ENCODE data around the gene RBPJL.
A peak's percentile ranks its signal among the peaks of the same experiment; 100 is the strongest.

The RBPJL gene

DNA sequence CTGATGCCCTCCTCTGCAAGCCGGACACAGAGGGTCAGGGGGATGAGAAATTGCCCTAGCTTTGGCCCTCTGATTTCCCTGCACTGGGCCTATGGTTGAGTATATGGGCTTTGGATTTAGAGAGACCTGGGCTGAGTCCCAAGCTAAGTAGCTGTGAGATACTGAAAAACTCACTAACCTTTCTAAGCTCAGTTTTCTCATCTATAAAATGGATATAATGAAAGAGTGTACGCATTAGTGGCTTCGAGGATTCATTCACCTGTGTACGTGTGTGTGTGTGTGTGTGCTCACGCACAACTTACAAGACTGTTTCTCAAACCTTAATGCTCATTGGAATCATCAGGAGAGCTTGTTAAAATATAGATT lies 12.7 kb upstream of the RBPJL start:
- DNase-seq = no peak

DNA sequence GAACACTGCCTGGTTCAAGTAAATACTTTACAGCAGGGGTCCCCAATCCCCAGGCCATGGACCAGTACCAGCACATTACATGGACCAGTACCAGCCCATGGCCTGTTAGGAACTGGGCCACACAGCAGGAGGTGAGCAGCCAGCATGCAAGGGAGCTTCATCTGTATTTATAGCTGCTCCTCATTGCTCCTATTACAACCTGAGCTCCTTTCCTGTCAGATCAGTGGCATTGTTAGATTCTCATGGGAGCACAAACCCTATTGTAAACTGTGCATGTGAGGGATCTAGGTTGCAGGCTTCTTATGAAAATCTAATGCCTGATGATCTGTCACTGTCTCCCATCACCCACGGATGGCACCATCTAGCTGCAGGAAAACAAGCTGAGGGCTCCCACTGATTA lies 12.0 kb upstream of the RBPJL start:
- no peak for DNase-seq

DNA sequence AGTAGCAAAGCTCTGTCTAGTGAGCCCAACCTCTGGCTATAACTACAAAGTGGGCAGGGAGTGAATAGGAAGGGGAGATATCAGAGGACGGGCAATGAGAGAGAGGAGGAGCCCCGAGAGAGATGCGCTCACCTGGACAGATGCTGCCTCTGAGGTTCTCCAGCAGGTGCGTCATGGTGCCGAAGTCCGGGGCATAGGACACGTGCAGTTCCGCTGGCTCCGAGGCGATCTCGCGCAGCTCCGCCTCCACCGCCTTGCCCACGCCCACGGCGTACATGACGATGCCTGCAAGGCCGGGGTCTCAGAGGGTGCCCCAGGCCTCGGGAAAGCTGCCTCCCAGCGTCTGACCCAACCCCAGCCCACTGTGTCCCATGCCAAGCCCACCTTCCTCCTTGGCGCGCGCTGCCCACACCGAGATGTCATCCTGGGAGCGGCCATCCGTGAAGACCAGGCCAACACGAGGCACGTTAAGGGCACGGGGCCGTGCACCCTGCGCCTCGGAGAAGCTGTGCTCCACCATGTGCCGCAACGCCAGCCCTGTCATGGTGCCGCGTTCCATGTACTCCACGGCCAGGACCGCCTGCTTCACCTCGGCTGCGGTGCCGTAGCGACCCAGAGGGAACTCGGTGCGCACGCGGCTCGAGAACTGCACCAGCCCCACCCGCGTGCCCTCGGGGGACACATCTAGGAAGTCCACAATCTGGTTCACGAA lies 8.7 kb upstream of the RBPJL start:
- DNase-seq = no peak

- no peak for DNase-seq
These were observed 6.9 kb upstream of the RBPJL start for GRCh38 chr20:45299786-45300185.

DNA sequence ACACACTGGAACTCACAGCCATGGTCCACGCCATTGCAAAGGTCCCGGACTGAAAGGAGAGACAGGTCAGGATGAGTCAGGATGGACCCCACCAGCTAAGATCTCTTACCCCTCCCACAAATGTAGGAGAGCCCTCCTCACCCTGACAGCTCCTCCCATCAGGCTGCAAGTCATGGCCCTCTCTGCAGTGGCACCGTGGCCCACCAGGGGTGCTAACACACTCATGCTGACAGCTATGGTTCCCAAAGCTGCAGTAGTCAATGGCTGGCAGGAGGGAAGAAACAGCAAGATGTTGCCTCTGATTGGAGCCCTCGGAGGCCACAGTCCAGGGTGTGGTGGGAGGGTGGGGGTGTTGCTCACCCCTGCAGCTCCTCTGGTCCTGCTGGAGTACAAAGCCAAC lies 5.7 kb upstream of the RBPJL start:
- no peak for DNase-seq

DNA sequence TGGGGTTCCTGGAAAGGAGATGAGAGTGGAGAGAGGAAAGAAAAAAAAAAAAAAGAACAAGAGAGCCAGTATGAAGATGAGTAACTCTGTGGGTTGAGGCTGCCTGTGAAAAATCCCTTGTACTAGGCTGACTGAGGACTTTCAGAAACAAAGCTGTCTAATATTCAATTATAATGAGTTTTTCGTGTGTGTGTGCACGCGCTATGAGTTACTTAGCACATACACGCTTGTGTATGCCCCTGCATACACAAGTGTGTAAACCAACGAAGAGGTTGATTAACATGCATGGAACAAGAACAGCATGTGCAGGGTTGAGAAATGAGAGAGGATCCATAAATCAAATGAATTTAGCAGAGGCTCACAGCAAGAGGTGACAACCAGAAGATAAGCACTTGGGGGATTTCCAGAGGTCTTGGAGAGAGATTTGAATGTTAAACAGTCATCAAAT lies 4.8 kb upstream of the RBPJL start:
- no peak for DNase-seq

DNA sequence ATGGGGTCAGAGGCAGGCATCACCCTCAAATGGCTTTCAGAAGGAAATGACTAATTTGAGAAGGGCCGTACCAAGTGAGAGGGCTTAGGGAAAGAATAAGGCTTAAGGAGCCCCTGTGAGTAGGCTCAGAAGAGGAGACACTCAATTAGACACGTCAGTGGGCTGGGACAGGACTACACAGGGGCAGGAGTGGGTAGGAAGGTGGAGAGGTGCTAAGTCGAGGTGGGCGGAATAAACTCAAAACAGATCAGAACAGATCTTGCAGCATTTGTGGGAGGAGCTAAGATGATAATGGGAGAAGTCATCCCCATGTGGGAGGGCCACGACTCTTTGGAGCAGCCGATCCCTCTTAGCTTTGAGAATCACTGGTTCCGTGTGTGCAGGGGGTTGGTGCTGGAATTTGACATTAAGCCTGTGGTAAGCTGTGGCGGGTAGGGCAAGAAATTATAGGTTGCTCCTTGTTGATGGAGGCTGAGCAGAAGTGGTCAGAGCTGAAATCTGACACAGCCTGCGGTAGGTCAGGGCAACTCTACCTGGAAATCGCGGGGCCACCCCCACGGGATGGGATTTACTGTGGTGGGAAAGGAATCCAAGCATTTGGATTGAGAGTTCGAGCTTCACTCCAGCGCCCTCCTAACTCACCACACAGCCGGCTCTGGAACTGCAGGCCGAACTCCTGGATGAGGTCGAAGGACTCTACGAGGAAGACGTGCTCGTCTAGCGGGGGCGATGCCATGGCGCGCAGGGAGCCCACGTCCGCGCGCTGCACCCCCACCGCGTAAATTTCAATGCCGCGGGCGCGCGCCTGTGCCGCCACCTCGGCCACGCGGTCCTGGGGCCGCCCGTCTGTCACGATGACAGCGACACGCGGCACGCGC lies 2.8 kb upstream of the RBPJL start:
- DNase-seq = no peak

DNA sequence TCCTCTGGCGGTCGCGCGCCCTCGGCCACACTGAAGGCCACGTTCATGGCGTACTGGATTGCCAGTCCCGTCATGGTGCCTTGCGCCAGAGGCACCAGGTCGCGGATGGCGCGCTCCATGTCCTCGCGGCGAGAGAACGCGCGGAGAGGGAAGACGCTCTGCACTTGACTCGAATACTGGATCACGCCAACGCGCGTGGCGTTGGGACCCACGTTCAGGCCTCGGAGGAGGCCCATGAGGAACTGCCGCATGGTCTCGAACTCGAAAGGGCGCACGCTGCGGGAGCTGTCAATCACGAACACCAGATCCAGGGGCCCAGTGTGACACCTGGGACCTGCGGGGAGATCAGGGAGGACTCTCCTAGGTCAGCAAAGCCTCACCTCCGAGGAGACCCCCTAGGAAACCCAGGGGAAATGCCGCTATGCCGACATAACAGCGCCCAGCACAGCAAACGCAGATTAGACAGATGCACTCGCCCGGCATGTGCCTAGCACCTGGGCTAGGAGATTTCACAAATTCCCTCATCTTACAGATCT lies 2.1 kb upstream of the RBPJL start:
- no peak for DNase-seq

- DNase-seq = no peak
These were observed 1.4 kb upstream of the RBPJL start for GRCh38 chr20:45305262-45305661.

DNA sequence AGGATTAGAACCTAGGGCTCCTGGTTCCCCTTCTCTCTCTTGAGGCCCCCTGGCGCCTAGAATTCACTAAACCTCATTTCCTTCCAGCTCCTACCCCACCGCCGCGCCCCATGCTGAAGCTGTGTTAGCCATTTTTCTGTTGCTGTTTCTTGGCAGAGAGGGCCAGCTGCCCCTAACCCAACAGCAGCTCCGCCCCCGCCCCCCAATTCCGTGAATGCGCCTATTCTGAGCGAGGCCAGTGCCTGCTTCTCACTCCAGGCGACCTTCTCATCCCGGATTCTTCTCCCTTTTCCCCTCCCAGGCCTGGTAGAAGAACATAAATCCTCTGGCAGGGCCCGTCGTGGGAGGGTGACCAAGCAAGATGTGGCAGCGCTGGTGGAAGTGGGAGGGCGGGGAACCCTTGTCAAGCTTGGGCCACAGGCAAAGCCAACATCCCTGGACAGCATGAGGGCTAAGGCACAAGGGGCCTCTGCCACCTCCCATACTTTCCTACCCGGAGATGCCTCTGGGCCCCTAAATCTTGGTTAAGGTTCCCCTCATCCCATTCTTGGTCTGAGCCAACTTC lies 518 bp downstream of the RBPJL start:
- DNase-seq = no peak

- DNase-seq = no peak
These were observed 1.6 kb downstream of the RBPJL start, which contains the start of gene MATN4 for GRCh38 chr20:45308117-45308778. MATN4 (minus strand) TSS chr20:45308299; CDS start chr20:45305582, 2,717 bp downstream.

DNA sequence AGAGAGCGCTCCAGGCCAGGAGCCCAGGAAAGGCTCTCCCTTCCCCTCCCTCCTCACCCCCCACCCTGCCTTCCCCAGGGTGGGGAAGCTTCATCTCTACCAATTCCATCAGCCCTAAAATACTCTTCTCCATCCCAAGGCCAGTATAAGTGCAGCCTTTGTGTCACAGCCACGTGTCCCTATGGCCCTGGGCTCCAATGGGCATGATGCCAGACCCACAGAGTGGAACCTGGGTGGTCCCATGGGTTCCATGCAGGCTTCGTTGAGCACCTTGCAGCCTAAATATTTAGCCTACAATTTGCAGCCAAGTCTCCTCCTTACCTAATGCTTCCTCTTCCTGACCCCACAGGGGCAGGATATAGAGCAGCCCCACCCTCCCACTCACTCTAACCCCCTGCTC lies 2.4 kb downstream of the RBPJL start:
- DNase-seq = no peak

- peak; percentile 46 to 59 for DNase-seq
These were observed 5.1 kb downstream of the RBPJL start for GRCh38 chr20:45311589-45312211.

- no peak for DNase-seq
These were observed 5.6 kb downstream of the RBPJL start for GRCh38 chr20:45312241-45312640.

DNA sequence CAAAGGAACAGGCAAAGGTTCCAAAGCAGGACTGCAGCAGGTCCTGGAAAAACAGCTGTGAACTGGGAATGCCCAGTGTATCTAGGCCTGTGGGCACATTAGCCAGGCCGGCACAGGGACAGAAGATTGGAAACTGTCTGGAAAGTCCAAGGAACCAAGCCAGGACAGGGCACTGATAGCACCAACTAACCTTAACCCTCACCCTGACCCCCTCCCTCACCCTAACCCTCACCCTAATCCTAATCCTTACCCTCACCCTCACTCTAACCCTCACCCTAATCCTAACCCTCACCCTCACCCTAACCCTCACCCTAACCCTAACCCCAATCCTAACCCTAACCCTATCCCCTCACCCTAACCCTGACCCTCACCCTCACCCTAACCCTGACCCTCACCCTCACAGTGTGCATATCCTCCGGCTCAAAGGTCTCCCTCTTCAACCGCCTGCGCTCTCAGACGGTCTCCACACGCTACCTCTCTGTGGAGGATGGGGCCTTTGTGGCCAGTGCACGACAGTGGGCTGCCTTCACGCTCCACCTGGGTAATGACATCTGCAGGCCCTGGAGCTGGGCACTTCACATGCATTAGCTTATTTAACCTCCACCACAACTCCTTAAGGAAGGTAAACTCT lies 6.5 kb downstream of the RBPJL start:
- DNase-seq = no peak

DNA sequence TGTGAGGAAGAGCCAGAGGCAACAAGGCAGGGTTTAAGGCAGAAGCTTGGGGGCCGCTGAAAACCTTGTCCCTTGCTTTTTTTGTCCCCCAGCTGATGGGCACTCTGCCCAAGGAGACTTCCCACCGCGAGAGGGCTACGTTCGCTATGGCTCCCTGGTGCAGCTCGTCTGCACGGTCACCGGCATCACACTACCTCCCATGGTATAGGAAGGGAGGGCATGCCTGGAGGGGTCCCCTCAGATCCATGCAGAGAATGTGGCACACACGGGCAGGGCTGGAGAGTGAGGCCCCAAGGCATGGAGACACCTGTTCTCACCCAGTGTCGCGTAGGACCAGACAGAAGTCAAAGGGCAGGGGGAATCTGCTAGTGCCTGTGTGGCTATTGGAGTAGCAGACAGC lies 7.3 kb downstream of the RBPJL start:
- DNase-seq = no peak

GRCh38 chr20:45315672-45316071 lies 9.0 kb downstream of the RBPJL start:
- DNase-seq = no peak

DNA sequence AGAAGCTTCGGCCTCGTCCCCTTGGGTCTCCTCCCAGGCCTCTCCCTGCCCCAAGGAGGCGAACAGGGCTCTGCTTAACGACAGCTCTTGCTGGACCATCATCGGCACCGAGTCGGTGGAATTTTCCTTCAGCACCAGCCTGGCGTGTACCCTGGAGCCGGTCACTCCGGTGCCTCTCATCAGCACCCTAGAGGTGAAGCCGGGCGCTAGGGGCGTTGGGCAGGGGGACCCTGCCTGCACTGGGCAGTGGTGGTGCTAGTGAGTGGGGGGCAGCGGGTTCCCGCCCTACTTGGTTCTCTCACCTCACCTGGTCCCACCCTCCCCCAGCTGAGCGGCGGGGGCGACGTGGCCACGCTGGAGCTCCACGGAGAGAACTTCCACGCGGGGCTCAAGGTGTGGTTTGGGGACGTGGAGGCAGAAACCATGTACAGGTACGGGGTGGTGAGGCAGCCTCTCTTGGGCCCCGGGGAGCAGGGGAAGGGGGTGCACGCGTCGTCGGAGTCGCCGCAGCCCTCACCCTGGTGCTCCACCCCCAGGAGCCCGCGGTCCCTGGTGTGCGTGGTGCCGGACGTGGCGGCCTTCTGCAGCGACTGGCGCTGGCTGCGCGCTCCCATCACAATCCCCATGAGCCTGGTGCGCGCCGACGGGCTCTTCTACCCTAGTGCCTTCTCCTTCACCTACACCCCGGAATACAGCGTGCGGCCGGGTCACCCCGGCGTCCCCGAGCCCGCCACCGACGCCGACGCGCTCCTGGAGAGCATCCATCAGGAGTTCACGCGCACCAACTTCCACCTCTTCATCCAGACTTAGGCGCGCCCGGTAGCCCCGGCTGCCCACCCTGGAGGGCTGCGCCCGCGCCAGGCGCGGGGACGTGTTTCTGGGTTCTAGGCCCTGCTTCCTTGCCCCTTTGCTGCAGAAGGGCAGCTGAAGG lies 9.8 kb downstream of the RBPJL start:
- DNase-seq = no peak

DNA sequence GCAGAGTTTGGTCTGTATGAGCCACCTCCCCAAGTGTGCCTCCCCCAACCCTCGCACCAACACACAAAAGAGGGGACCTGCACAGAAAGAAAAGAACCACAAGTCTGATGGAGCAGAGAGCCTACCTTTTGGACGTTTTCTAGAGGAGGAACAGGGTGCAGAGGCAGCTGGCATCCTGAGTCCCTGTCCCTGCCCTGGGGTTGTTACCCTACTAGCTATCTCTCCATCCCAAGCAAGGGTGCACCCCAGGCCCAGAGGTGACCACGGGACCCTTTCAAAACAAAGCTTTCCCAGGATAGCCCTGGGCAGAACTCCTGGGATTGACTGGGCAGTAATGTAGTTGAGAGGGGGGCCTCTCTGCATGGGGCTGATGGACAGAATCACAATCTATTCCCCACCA lies 11.2 kb downstream of the RBPJL start:
- no peak for DNase-seq

- DNase-seq = no peak
These were observed 11.8 kb downstream of the RBPJL start for GRCh38 chr20:45318386-45318939.

GRCh38 chr20:45318948-45319347 lies 12.3 kb downstream of the RBPJL start:
- DNase-seq = no peak

All from CD4-positive, alpha-beta T cell treated with Interferon alpha-2 for 1 hour (primary cell).